HepG2 (cell line): ENCODE results near the gene SREBF1. TPM values are rescaled to one million over a fixed set of nuclear protein-coding genes. Genes with fewer than 3 reads are reported as not detected.

Experiments
- ATAC-seq: fragments of 200-7000 bp; cut with Tn5 transposase; 3 replicates; pipeline ENCODE4 v1.9.1; 2020; ENCODE audit warnings: mild to moderate bottlenecking, moderate library complexity
- BruUV-seq: library from RNA; stranded (reverse); fragments of 400-500 nt; replicated peaks from 2 replicates; lab custom pipeline; 2021; lab: Mats Ljungman, UMichigan
- CTCF ChIA-PET: fragments of 300-600 bp; formaldehyde crosslinking; extraction: SDS; loops from one replicate; lab custom pipeline; 2021; ENCODE audit warnings: low total read pairs, inconsistent platforms, low intra/inter-chr PET ratio; lab: Yijun Ruan, JAX
- POLR2A ChIA-PET: fragments of 350-600 bp; sonication (Branson Sonifier 250); formaldehyde crosslinking; loops from one replicate; lab custom pipeline; 2020; ENCODE audit warnings: antibody characterized with exemption, inconsistent platforms; lab: Yijun Ruan, JAX
- DNase-seq: peaks from one replicate; pipeline ENCODE4 v3.0.0-alpha.2; 2015; ENCODE audit warnings: low spot score
- FAIRE-seq: peaks from 3 replicates; lab custom pipeline; 2011; peaks lifted over from hg19 to GRCh38; lab: Jason Lieb, UNC
- H2AFZ ChIP-seq: one replicate; pipeline ENCODE4 v1.6.1; 2011; ENCODE audit warnings: low read length, inconsistent platforms
- H3K27ac ChIP-seq: fragments of 300-600 bp; 3 replicates; pipeline ENCODE4 v1.8.0; 2011; ENCODE audit warnings: mixed run types, mild to moderate bottlenecking, mixed read lengths, low read length, inconsistent platforms; ENCODE audit not compliant: insufficient read depth; ENCODE audit errors: extremely low read length
- H3K27me3 ChIP-seq, 2 experiments: fragments of 200-600 bp in 1 of 2; 2 replicates in 1 of 2; 3 replicates in 1 of 2; pipeline versions ENCODE4 v1.6.0 to v1.8.0; 2011; ENCODE audit warnings: low read length in 2 of 2, mild to moderate bottlenecking in 2 of 2, moderate library complexity in 2 of 2, inconsistent platforms in 1 of 2; ENCODE audit not compliant: insufficient read depth in 2 of 2, control insufficient read depth in 1 of 2
- H3K36me3 ChIP-seq, 2 experiments: fragments of 200-600 bp in 1 of 2; replicated peaks in 1 of 2; 2 replicates in 1 of 2; 3 replicates in 1 of 2; pipeline versions ENCODE4 v1.5.1 to v1.8.0; 2011; ENCODE audit warnings: low read length in 2 of 2, inconsistent platforms in 1 of 2; ENCODE audit not compliant: insufficient read depth in 2 of 2, control insufficient read depth in 1 of 2
- H3K4me1 ChIP-seq: 2 replicates; pipeline ENCODE4 v1.5.1; 2012; ENCODE audit warnings: low read length, inconsistent platforms; ENCODE audit not compliant: insufficient read depth
- H3K4me2 ChIP-seq: 2 replicates; pipeline ENCODE4 v1.6.0; 2011; ENCODE audit warnings: low read depth, low read length, inconsistent platforms
- H3K4me3 ChIP-seq, 3 experiments: fragments of 200-600 bp in 1 of 3; sonication (generic), shearing (Covaris generic) in 1 of 3; replicated peaks in 1 of 3; 2 replicates each; pipeline ENCODE4 v1.5.1; 2011 to 2016; ENCODE audit warnings: low read length in 3 of 3, inconsistent platforms in 2 of 3, low read depth in 2 of 3, mild to moderate bottlenecking in 2 of 3, control low read depth in 1 of 3, mixed read lengths in 1 of 3; ENCODE audit not compliant: insufficient read depth in 1 of 3
- H3K79me2 ChIP-seq: one replicate; pipeline ENCODE4 v1.6.1; 2011; ENCODE audit warnings: low read length, inconsistent platforms; ENCODE audit not compliant: insufficient read depth
- H3K9ac ChIP-seq: 2 replicates; pipeline ENCODE4 v1.6.0; 2011; ENCODE audit warnings: mild to moderate bottlenecking, low read depth, low read length, inconsistent platforms; ENCODE audit not compliant: insufficient read depth
- H3K9me3 ChIP-seq: 2 replicates; pipeline ENCODE4 v1.5.1; 2012; ENCODE audit warnings: mild to moderate bottlenecking, low read length
- H4K20me1 ChIP-seq: 2 replicates; pipeline ENCODE4 v1.6.0; 2011; ENCODE audit warnings: inconsistent platforms, mild to moderate bottlenecking, low read length, moderate library complexity; ENCODE audit not compliant: insufficient read depth
- AGO2 ChIP-seq: fragments of 200-400 bp; formaldehyde crosslinking; optimal IDR thresholded peaks from 2 replicates; pipeline ENCODE3; 2017; ENCODE audit warnings: mild to moderate bottlenecking, low read depth, low read length, moderate library complexity
- GLI4 ChIP-seq: sonication (generic); formaldehyde crosslinking; IDR thresholded peaks from 2 replicates; pipeline ENCODE4 v1.5.1; 2020; ENCODE audit warnings: missing genetic modification reagents, mild to moderate bottlenecking, moderate library complexity, borderline replicate concordance
- TBX2 ChIP-seq: sonication (generic); formaldehyde crosslinking; IDR thresholded peaks from 2 replicates; pipeline ENCODE4 v1.5.0; 2020; ENCODE audit warnings: missing genetic modification reagents, mild to moderate bottlenecking, borderline replicate concordance
- WGBS: methylation state at CpG from one replicate; pipeline ENCODE4 v1.1.6; 2017; ENCODE audit warnings: low lambda C conversion rate; 5-methylcytosine and 5-hydroxymethylcytosine counted together
- in situ Hi-C: cut with HindIII; loops from 2 replicates; pipeline ENCODE4 v1.10.0; 2017; ENCODE audit warnings: low pct_unique_long_range_greater_than_20kb; ENCODE audit not compliant: extremely low pct_ligation_motif_present
- intact Hi-C: fragments of 100-400 bp; cut with micrococcal nuclease; formaldehyde crosslinking; loops from one replicate; pipeline ENCODE4 v1.10.0; 2022; ENCODE audit not compliant: unreplicated experiment
- polyA plus RNA-seq, 8 experiments: library from polyadenylated mRNA; depleted of rRNA in 3 of 8; stranded (reverse) in 7 of 8; unstranded in 1 of 8; fragments of >200 nt; fragmentation: Illumina TruSeq in 4 of 8; extraction: Trizol in 4 of 8; gene quantifications; 2 replicates each; pipeline versions ENCODE4 v1.2.1 to v1.2.3, GENCODE V29; 2011 to 2016; ENCODE audit warnings: low read depth in 4 of 8, missing spikeins in 1 of 8, mixed read lengths in 1 of 8; ENCODE audit not compliant: insufficient read depth in 1 of 8
- total RNA-seq, 5 experiments: library from RNA; depleted of rRNA; stranded (reverse); fragments of >200 nt; fragmentation: Illumina TruSeq; extraction: Trizol; gene quantifications; 2 replicates each; pipeline ENCODE4 v1.2.3, GENCODE V29; 2016; ENCODE audit warnings: low read depth in 1 of 5
- TF ChIP-seq, protein P1 (sequence below): sonication (generic); formaldehyde crosslinking; IDR thresholded peaks from 2 replicates; pipeline ENCODE4 v1.8.0; 2022; ENCODE audit warnings: mild to moderate bottlenecking, missing genetic modification reagents
- TF ChIP-seq, protein P2 (sequence below): sonication (generic); formaldehyde crosslinking; IDR thresholded peaks from 2 replicates; pipeline ENCODE4 v1.5.0; 2020; ENCODE audit warnings: mild to moderate bottlenecking, missing genetic modification reagents, borderline replicate concordance
- TF ChIP-seq, protein P3 (sequence below): sonication (generic); formaldehyde crosslinking; IDR thresholded peaks from 2 replicates; pipeline ENCODE4 v1.4.0; 2020; ENCODE audit warnings: missing genetic modification reagents
- TF ChIP-seq, protein P4 (sequence below): sonication (generic); formaldehyde crosslinking; IDR thresholded peaks from 2 replicates; pipeline ENCODE4 v1.4.0; 2020; ENCODE audit warnings: missing genetic modification reagents

The SREBF1 gene
- total and polyA plus RNA-seq, 2 of the 13 experiments (the other 11 are each of a cell fraction or from before 2014, with no cell fraction given), result 34.3 to 38.0 TPM

DNA sequence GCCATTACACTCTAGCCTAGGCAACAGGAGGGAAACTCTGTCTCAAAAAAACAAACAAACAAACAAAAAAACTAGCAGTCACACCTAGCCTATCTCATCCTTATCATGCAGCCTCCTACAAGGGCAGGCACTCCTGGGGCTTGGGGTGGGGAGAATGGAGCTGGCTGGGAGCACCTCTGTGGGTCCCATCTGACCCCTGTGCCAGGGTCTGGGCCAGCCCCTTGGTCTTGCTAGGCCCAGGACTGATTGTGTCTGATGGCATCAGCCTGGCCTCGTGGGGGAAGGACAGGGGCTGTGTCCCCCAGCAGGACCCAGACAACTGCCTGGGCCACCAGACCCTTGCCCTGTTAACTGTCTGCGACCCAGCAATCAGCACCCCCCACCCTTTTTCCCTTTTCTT is 49.8 kb downstream of the SREBF1 start (continued):
- no peak for TF ChIP-seq GLI4 (CRISPR knock-in tag)
- TF ChIP-seq, protein P1, sequence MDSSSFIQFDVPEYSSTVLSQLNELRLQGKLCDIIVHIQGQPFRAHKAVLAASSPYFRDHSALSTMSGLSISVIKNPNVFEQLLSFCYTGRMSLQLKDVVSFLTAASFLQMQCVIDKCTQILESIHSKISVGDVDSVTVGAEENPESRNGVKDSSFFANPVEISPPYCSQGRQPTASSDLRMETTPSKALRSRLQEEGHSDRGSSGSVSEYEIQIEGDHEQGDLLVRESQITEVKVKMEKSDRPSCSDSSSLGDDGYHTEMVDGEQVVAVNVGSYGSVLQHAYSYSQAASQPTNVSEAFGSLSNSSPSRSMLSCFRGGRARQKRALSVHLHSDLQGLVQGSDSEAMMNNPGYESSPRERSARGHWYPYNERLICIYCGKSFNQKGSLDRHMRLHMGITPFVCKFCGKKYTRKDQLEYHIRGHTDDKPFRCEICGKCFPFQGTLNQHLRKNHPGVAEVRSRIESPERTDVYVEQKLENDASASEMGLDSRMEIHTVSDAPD (CRISPR knock-in tag), result no peak

DNA sequence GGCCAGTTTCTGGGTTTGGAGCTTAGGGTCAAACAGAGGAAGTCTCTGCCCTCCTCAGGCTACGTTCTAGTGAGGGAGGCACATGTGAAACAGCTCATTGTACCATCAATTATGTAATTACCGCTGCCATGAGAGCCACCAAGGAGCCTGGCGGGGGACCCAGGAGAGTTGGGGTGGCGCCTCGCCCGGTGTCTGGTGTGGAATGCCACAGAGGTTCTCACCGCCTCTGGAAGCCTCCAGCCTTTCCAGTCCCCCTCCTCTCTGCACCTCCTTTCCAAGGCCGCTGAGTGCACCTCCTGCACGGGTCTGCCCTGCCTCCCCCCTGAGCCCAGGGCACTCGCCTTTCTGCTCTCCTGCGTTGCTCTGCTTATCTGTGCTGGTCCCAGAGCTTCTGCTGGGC is 51.4 kb downstream of the SREBF1 start:
- peaks cover 68% of the 10 kb centered on the region for H3K4me1 ChIP-seq

More for the DNA sequence above, 51.4 kb downstream of the SREBF1 start:
- Histone ChIP-seq H4K20me1 (peaks cover 48% of the 10 kb centered on the region; the same call in 1 of the 2 replicates), H3K9ac (no peak overlapping the region), H3K9me3 (no peaks in the 10 kb centered on the region), H3K27ac (peak overlapping the region; percentile 18), H3K4me2 (no peak overlapping the region), H3K4me3 (no peak overlapping the region), H3K79me2 (peaks cover 3% of the 10 kb centered on the region), H2AFZ (no peak overlapping the region)
- intact Hi-C loops (no loop called here), in situ Hi-C loops (no loop called here)
- BruUV-seq, result no TSS peak
- POLR2A ChIA-PET, result interaction anchor here (1.5 kb wide), 1 partner anchor 52 kb away, joined by 3 read pairs; the partner anchor contains the start of gene SREBF1
- FAIRE-seq, result no peak
- WGBS, result 52% methylated on average over 4 of the region's 11 CpGs
- DNase-seq, result no peak
- TF ChIP-seq, protein P2, sequence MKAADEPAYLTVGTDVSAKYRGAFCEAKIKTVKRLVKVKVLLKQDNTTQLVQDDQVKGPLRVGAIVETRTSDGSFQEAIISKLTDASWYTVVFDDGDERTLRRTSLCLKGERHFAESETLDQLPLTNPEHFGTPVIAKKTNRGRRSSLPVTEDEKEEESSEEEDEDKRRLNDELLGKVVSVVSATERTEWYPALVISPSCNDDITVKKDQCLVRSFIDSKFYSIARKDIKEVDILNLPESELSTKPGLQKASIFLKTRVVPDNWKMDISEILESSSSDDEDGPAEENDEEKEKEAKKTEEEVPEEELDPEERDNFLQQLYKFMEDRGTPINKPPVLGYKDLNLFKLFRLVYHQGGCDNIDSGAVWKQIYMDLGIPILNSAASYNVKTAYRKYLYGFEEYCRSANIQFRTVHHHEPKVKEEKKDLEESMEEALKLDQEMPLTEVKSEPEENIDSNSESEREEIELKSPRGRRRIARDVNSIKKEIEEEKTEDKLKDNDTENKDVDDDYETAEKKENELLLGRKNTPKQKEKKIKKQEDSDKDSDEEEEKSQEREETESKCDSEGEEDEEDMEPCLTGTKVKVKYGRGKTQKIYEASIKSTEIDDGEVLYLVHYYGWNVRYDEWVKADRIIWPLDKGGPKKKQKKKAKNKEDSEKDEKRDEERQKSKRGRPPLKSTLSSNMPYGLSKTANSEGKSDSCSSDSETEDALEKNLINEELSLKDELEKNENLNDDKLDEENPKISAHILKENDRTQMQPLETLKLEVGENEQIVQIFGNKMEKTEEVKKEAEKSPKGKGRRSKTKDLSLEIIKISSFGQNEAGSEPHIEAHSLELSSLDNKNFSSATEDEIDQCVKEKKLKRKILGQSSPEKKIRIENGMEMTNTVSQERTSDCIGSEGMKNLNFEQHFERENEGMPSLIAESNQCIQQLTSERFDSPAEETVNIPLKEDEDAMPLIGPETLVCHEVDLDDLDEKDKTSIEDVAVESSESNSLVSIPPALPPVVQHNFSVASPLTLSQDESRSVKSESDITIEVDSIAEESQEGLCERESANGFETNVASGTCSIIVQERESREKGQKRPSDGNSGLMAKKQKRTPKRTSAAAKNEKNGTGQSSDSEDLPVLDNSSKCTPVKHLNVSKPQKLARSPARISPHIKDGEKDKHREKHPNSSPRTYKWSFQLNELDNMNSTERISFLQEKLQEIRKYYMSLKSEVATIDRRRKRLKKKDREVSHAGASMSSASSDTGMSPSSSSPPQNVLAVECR (CRISPR knock-in tag), result 0 out of 2 replicates have a peak, but pooled peaks have one; percentile 9
- TF ChIP-seq, protein P3, sequence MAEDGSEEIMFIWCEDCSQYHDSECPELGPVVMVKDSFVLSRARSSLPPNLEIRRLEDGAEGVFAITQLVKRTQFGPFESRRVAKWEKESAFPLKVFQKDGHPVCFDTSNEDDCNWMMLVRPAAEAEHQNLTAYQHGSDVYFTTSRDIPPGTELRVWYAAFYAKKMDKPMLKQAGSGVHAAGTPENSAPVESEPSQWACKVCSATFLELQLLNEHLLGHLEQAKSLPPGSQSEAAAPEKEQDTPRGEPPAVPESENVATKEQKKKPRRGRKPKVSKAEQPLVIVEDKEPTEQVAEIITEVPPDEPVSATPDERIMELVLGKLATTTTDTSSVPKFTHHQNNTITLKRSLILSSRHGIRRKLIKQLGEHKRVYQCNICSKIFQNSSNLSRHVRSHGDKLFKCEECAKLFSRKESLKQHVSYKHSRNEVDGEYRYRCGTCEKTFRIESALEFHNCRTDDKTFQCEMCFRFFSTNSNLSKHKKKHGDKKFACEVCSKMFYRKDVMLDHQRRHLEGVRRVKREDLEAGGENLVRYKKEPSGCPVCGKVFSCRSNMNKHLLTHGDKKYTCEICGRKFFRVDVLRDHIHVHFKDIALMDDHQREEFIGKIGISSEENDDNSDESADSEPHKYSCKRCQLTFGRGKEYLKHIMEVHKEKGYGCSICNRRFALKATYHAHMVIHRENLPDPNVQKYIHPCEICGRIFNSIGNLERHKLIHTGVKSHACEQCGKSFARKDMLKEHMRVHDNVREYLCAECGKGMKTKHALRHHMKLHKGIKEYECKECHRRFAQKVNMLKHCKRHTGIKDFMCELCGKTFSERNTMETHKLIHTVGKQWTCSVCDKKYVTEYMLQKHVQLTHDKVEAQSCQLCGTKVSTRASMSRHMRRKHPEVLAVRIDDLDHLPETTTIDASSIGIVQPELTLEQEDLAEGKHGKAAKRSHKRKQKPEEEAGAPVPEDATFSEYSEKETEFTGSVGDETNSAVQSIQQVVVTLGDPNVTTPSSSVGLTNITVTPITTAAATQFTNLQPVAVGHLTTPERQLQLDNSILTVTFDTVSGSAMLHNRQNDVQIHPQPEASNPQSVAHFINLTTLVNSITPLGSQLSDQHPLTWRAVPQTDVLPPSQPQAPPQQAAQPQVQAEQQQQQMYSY, result no peak
- no peak for TF ChIP-seq AGO2
- TF ChIP-seq, protein P4, sequence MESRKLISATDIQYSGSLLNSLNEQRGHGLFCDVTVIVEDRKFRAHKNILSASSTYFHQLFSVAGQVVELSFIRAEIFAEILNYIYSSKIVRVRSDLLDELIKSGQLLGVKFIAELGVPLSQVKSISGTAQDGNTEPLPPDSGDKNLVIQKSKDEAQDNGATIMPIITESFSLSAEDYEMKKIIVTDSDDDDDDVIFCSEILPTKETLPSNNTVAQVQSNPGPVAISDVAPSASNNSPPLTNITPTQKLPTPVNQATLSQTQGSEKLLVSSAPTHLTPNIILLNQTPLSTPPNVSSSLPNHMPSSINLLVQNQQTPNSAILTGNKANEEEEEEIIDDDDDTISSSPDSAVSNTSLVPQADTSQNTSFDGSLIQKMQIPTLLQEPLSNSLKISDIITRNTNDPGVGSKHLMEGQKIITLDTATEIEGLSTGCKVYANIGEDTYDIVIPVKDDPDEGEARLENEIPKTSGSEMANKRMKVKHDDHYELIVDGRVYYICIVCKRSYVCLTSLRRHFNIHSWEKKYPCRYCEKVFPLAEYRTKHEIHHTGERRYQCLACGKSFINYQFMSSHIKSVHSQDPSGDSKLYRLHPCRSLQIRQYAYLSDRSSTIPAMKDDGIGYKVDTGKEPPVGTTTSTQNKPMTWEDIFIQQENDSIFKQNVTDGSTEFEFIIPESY (CRISPR knock-in tag), result peak; percentile 46; the same call in 1 of the 2 replicates
- 0 out of 2 replicates have a peak, but pooled peaks have one; percentile 0 for TF ChIP-seq TBX2 (CRISPR knock-in tag)
- TF ChIP-seq, all 625 proteins: peak for 3
- no peaks in the 10 kb centered on the region for H3K36me3 ChIP-seq
- CTCF ChIA-PET, result no interaction called here
- H3K27me3 ChIP-seq, result no peaks in the 10 kb centered on the region
- no peak for ATAC-seq
